ENCODE measurements around the gene CPNE5.

- TF ChIP-seq POLR2A (IDR thresholded peaks at IDR 0.05) (no peak), POLR2AphosphoS5 (IDR thresholded peaks at IDR 0.05; ENCODE audit: insufficient read depth in 1 of 2, low read depth in 1 of 2) (no peak), CTCF (IDR thresholded peaks at IDR 0.05) (no peak)
Measured at GRCh38 chr6:36800223-36801076, 38.8 kb downstream of the CPNE5 start.

Measured in vagina (tissue), 2 donors.